Heart left ventricle (tissue), 13 donors: ENCODE data around the gene HOXB1.

ENCODE experiments used
- CTCF ChIP-seq, 12 donors: fragments of 200-600 bp; sonication (generic) in 4 of 12; IDR thresholded peaks; one replicate each; pipeline versions ENCODE4 v1.5.0 to v1.8.0; 2018 to 2022; ENCODE audit warnings: antibody characterized with exemption in 12 of 12, mild to moderate bottlenecking in 5 of 12
- POLR2A ChIP-seq, 2 donors: fragments of 450-650 bp; IDR thresholded peaks; one replicate each; pipeline ENCODE4 v1.6.1; 2017; ENCODE audit warnings: antibody characterized with exemption in 2 of 2, mild to moderate bottlenecking in 2 of 2, moderate library complexity in 2 of 2
- donor health status: ischemic (EF 13 %, LVEDD 7.1; RV severe dilation, severe dysfunction).
- donor health status: DM: no; HTN: yes; CAD: no.
- donor health status: DM: no; HTN: no; CAD: no.
- donor health status: ischemic (EF 25% LVEDD 6.9; RV normal size, moderate dysfunction).
- donor health status: ischemic (EF 25% LVEDD 5.7; RV mildly dilated, moderate dysfunction).
- donor health status: ischemic (EF 35%, LVEDD 5.7; RV mildly dilated, moderate dysfunction).
- donor health status: nonischemic (EF 11% LVEDD 7.7; RV severe dilation, severe dysfunction).
- donor health status: DM: yes; HTN: yes; CAD: no.
- donor health status: PGD.
- donor health status: ischemic (EF 29% LVEDD 5.4; RV normal size, mild dysfunction).
- donor health status: nonischemic (EF 23%, LVEDD 6.1; RV moderate dilation, normal function).

- no peak for TF ChIP-seq CTCF (IDR thresholded peaks at IDR 0.05)
- TF ChIP-seq POLR2A (IDR thresholded peaks at IDR 0.05) = no peak
These were observed 19.8 kb downstream of the HOXB1 start for GRCh38 chr17:48510761-48511604.
